ENCODE results near the gene MED13L. TPM values are rescaled to one million over a fixed set of nuclear protein-coding genes. Genes with fewer than 3 reads are reported as not detected.
A peak's percentile ranks its signal among the peaks of the same experiment; 100 is the strongest.

MED13L gene
- 100 to 1,000 TPM; 133 to 173 TPM for total RNA-seq
- polyA plus RNA-seq (ENCODE audit: insufficient read depth, low read depth, low replicate concordance) = 56.4 TPM
- long read RNA-seq, donor 1, full-length matches to known transcripts = 8 of 8 reads
- long read RNA-seq, donor 1, partial matches to known transcripts = 0 of 8 reads
- long read RNA-seq, donor 1, other reads (novel, unspliced or antisense) = 0 of 8 reads
- long read RNA-seq, donor 2, full-length matches to known transcripts = 3 of 3 reads
- long read RNA-seq, donor 2, partial matches to known transcripts = 0 of 3 reads
- long read RNA-seq, donor 2, other reads (novel, unspliced or antisense) = 0 of 3 reads

GRCh38 chr12:116277467-116278278 lies at the start of gene MED13L:
Gene MED13L, minus strand, starts transcription at chr12:116277693. Its CDS starts 562 bp downstream, at chr12:116277131.
- DNase-seq = peak; percentile 88
- Histone ChIP-seq H3K27ac (peak within 1 kb of the TSS; percentile 66 to 98), H3K27me3 (no peaks in the 10 kb centered on the region), H3K9me3 (no peaks in the 10 kb centered on the region), H3K4me1 (peaks cover 6% of the 10 kb centered on the region), H3K36me3 (ENCODE audit: low read depth, missing control alignments) (no peaks in the 10 kb centered on the region), H3K4me3 (peak within 1 kb of the TSS; percentile 71 to 80)
- peak in 2 of 3 experiments; percentile 36 to 38 for TF ChIP-seq CTCF (IDR thresholded peaks at IDR 0.05)
- no peak for TF ChIP-seq POLR2A (IDR thresholded peaks at IDR 0.05)
- intact Hi-C loops (cut with DNase I; ENCODE audit: low total_unique reads) = no loop called here
- 1 to 5% methylated on average over 10 to 83 of the region's 111 CpGs for WGBS, 2 donors

GRCh38 chr12:116325336-116325664 lies 47.8 kb upstream of the MED13L start:
- Histone ChIP-seq H3K36me3 (ENCODE audit: low read depth, missing control alignments) (no peaks in the 10 kb centered on the region), H3K4me1 (peaks cover 6% of the 10 kb centered on the region), H3K27ac (no peak overlapping the region), H3K4me3 (no peak overlapping the region), H3K9me3 (no peaks in the 10 kb centered on the region), H3K27me3 (no peaks in the 10 kb centered on the region)
- intact Hi-C loops (cut with DNase I; ENCODE audit: low total_unique reads) = no loop called here
- 92 to 94% methylated on average over 1 of the region's 1 CpG for WGBS, 2 donors
- DNase-seq = no peak
- TF ChIP-seq POLR2A (IDR thresholded peaks at IDR 0.05) (no peak), CTCF (IDR thresholded peaks at IDR 0.05) (no peak)

- no peak overlapping the region for H3K4me3 ChIP-seq
- H3K27me3 ChIP-seq = no peaks in the 10 kb centered on the region
- 73 to 77% methylated on average over 4 of the region's 4 CpGs for WGBS, 2 donors
- TF ChIP-seq POLR2A (IDR thresholded peaks at IDR 0.05) = no peak
- no peak for TF ChIP-seq CTCF (IDR thresholded peaks at IDR 0.05)
- intact Hi-C loops (cut with DNase I; ENCODE audit: low total_unique reads) = no loop called here
- H3K27ac ChIP-seq = no peak overlapping the region
- no peaks in the 10 kb centered on the region for H3K9me3 ChIP-seq
- H3K36me3 ChIP-seq (ENCODE audit: low read depth, missing control alignments) = no peaks in the 10 kb centered on the region
- H3K4me1 ChIP-seq = peaks cover 9% of the 10 kb centered on the region
- no peak for DNase-seq
Observed at GRCh38 chr12:116324654-116325335, 47.3 kb upstream of the MED13L start.

GRCh38 chr12:116323406-116324386 lies 46.2 kb upstream of the MED13L start:
- DNase-seq = no peak
- TF ChIP-seq CTCF (IDR thresholded peaks at IDR 0.05) (no peak), POLR2A (IDR thresholded peaks at IDR 0.05) (no peak)
- WGBS, 2 donors = 93 to 96% methylated on average over 10 of the region's 10 CpGs
- H3K4me3 ChIP-seq = no peak overlapping the region
- H3K27me3 ChIP-seq = no peaks in the 10 kb centered on the region
- no peaks in the 10 kb centered on the region for H3K36me3 ChIP-seq (ENCODE audit: low read depth, missing control alignments)
- no peak overlapping the region for H3K27ac ChIP-seq
- H3K4me1 ChIP-seq = peaks cover 13% of the 10 kb centered on the region
- intact Hi-C loops (cut with DNase I; ENCODE audit: low total_unique reads) = no loop called here
- no peaks in the 10 kb centered on the region for H3K9me3 ChIP-seq

Measured in testis (tissue), 5 donors.